AG04449 (cell line): ENCODE results near the gene BECN2.
"Not testable (repeated sequence)": the region's sequence is repeated elsewhere in the genome, so short reads cannot be mapped to it uniquely, and the experiment has no call there.

Experiments
- CTCF ChIA-PET: fragments of 350-600 bp; formaldehyde crosslinking; extraction: SDS; loops from one replicate; lab custom pipeline; 2021; ENCODE audit warnings: antibody characterized with exemption; lab: Yijun Ruan, JAX
- POLR2A ChIA-PET: fragments of 400-600, 350-600 bp; formaldehyde crosslinking; extraction: SDS; loops from one replicate; lab custom pipeline; 2020; ENCODE audit warnings: antibody characterized with exemption, inconsistent platforms; lab: Yijun Ruan, JAX
- DNase-seq: peaks from one replicate; pipeline ENCODE4 v3.0.0-alpha.2; 2010; ENCODE audit warnings: low read depth, low spot score
- H3K4me3 ChIP-seq: 2 replicates; pipeline ENCODE4 v1.5.1; 2011; ENCODE audit warnings: low read depth, mild to moderate bottlenecking, control low read depth, low read length
- TF ChIP-seq, protein P1 (sequence below): IDR thresholded peaks from one replicate; pipeline ENCODE4 v1.5.1; 2011; ENCODE audit warnings: mild to moderate bottlenecking, moderate library complexity, low read length, control low read depth, inconsistent platforms; ENCODE audit not compliant: insufficient read depth; ENCODE audit errors: missing control alignments

BECN2 gene

DNA sequence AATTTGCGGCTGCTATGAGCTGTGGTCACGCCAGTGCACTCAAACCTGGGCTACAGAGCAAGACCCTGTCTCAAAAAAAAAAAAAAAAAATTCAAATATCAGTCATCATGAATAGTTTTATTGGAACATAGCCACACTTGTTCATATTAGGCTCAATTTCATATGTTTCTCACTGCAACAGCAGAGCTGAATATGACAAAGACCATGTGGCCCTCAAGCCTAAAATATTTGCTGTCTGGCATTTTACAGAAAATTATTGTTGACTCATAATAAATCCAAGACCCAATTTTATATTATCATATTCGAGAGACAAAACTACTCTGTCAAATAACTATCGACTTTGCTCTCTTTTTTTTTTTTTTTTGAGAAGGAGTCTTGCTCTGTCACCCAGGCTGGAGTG, 11.0 kb downstream of the BECN2 start:
- DNase-seq: no peak
- no peak overlapping the region for H3K4me3 ChIP-seq
- ChIA-PET CTCF (no interaction called here), POLR2A (no interaction called here)
- TF ChIP-seq, protein P1, sequence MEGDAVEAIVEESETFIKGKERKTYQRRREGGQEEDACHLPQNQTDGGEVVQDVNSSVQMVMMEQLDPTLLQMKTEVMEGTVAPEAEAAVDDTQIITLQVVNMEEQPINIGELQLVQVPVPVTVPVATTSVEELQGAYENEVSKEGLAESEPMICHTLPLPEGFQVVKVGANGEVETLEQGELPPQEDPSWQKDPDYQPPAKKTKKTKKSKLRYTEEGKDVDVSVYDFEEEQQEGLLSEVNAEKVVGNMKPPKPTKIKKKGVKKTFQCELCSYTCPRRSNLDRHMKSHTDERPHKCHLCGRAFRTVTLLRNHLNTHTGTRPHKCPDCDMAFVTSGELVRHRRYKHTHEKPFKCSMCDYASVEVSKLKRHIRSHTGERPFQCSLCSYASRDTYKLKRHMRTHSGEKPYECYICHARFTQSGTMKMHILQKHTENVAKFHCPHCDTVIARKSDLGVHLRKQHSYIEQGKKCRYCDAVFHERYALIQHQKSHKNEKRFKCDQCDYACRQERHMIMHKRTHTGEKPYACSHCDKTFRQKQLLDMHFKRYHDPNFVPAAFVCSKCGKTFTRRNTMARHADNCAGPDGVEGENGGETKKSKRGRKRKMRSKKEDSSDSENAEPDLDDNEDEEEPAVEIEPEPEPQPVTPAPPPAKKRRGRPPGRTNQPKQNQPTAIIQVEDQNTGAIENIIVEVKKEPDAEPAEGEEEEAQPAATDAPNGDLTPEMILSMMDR: no peak

DNA sequence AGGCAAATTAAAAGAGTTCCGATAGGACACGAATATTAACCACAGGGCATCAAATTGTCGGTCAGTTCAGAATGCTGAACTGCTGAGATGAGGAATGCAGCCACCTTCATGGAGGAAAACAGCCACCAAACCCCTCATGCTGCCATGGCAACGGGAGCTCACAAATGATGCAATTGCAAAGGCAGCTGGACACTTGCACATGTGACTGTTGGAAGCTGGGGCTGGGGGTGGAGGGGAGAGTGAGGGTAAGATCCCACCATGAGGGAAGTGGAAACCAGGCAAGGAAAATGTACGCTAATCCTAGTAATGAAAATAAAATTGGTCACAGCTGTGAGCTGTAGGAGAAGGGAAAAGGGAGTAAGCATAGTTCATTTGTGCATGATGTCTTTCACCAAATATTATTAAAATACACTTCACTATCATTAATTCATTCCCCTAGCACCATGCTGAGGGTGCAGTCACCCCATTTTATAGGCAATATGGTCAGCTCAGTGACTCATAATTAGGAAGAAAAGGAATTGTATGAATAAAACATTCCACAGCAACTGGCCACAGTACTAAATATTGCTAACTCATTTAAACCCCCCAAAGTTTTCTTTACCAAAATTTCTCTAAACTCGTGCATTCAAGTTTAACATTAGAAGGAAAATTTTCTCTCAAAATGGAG, 15.3 kb downstream of the BECN2 start:
- CTCF ChIA-PET: interaction anchor here (0.8 to 2.1 kb wide), 2 partner anchors 26 to 27 kb away, joined by 3 to 9 read pairs; partner anchors contain the start of gene MAP1LC3C
- DNase-seq: no peak
- no peak overlapping the region for H3K4me3 ChIP-seq
- TF ChIP-seq, protein P1: no peak
- POLR2A ChIA-PET: no interaction called here

DNA sequence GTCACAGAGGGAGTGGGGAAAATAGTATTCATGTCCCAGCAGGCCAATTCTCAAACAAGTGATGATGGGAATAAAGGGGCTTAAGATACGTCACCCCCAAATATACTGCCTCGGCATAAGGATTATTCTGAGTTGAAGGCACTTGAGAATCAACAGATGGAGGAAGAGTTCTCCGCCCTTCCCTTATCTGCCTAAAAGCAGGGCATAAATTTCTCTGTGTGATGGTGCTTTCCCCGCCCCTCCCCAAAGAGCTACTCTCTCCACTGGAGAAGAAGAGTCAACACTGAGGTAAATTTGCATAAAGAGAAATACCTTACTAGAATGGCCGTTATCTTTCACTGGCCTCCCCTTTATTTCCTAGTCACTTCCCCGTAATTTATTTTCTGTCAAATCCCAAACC, 18.7 kb downstream of the BECN2 start:
- ChIA-PET CTCF (interaction anchor here (1.6 kb wide), 1 partner anchor 10 kb away, joined by 4 read pairs; no protein-coding TSS in a partner anchor), POLR2A (no interaction called here)
- TF ChIP-seq, protein P1: no peak
- H3K4me3 ChIP-seq: no peak overlapping the region
- DNase-seq: no peak

DNA sequence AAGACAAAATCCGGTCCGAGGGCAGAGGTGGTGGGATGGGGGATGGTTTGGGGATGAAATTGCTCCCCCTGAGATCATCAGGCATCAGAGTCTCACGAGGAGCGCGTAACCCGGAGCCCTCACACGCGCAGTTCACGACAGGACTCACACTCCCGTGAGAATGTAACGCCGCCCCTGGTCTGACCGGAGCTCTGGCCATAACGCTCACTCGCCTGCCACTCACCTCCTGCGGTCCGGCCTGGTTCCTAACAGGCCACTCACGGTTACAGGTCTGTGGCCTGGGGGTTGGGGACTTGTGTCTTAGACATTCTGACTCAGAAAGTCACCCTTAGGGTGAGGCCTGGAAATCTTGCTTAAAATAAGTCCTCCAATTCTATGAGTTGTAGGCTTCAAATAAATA, 21.5 kb downstream of the BECN2 start:
- TF ChIP-seq, protein P1: no peak
- no peak overlapping the region for H3K4me3 ChIP-seq
- POLR2A ChIA-PET: no interaction called here
- CTCF ChIA-PET: interaction anchor here (1.6 to 1.8 kb wide), 2 partner anchors 19 to 82 kb away, joined by 4 to 7 read pairs; partner anchors contain the start of gene MAP1LC3C
- DNase-seq: no peak

DNA sequence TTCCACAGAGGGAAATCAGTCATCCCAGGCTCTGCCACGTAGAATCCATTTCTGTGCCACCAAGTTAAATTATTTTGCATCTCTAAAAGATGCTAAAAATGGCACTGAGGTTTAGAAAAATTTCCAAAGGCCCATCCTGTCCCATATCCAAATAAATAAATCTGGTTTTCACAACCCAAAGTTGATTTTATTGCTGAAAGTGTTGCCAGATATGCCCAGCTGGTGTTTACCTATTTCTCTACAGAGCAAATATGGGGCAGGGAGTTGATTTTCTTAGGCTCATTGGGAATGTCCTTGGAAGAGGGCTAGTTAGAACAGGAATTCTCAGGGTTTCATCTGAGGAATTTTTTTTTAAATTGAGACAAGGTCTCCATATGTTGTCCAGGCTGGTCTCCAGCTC, 22.4 kb downstream of the BECN2 start:
- TF ChIP-seq, protein P1: no peak
- no peak overlapping the region for H3K4me3 ChIP-seq
- DNase-seq: no peak
- ChIA-PET CTCF (interaction anchor here (1.0 to 1.8 kb wide), 3 partner anchors 17 to 83 kb away, joined by 3 to 7 read pairs (median 4); partner anchors contain the start of gene MAP1LC3C), POLR2A (no interaction called here)

DNA sequence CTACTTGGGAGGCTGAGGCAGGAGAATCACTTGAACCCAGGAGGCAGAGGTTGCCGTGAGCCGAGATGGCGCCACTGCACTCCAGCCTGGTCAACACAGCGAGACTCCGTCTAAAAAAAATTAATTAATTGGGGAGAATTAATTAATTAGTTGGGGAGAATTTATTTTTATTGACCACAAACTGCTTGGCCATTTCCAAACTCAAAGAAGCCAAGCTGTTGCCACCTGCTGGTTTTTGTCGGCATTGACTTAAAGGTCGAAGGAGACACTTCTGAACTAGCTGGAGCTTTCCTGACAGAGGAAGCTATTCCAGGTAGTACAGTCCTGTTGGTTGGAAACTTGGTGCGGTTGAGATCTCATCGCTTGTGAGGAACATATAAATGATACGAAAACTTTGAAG, 28.2 kb downstream of the BECN2 start:
- ChIA-PET CTCF (interaction anchor here (0.7 to 4.7 kb wide), 12 partner anchors 10 to 1254 kb away, joined by 3 to 32 read pairs (median 5); partner anchors contain the start of genes KMO and MAP1LC3C), POLR2A (no interaction called here)
- no peak for DNase-seq
- TF ChIP-seq, protein P1: peak; percentile 43
- no peak overlapping the region for H3K4me3 ChIP-seq

DNA sequence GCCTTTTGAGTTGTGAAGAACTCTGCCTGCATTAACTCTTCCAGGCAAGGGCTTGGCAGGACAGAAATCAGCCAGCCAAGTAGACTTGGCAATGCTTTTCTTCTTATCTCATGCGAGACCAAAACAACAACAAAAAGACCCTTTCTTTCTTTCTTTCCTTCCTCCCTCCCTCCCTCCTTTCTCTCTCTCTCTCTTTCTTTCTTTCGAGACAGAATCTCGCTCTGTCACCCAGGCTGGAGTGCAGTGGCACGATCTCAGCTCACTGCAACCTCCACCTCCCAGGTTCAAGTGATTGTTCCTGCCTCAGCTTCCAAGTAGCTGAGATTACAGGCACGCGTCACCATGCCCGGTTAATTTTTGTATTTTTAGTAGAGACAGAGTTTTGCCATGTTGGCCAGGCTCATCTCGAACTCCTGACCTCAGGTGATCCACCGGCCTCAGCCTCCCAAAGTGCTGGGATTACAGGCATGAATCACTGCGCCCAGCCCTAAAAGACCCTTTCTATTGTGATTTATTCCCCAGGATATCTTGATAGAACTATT, 30.9 kb downstream of the BECN2 start:
- DNase-seq, H3K4me3 ChIP-seq, POLR2A ChIA-PET: not testable (repeated sequence)
- CTCF ChIA-PET: interaction anchor here (3.1 to 4.7 kb wide), 2 partner anchors 9 to 377 kb away, joined by 19 to 29 read pairs; partner anchors contain the start of gene MAP1LC3C
